Measurements from ENCODE around the gene RTCB. TPM values are rescaled to one million over a fixed set of nuclear protein-coding genes. Genes with fewer than 3 reads are reported as not detected.

The RTCB gene
- total RNA-seq, 1 experiment from 2014 or later = 50.9 TPM

DNA sequence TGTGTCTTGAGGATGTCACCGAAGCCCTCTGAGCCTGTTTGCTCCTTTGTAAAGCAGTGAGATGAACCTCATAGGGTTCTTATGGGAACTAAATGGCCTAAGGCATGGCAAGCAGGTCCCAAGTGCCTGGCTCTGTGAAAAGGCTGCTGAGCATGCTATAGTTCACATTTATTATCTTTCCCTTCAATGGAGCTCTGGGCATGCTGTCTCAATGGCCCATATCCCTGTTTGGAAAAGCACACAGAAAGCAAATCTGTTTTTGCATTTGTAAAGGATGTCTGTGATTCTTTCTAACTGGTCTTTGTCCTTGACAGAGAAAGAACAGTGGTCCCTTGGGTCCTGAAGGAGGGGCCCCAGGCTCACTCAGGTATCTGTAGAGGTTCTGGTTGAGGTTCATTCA lies 26.4 kb downstream of the RTCB start:
- H3K4me2 ChIP-seq (ENCODE audit: low read length) = no peak overlapping the region
- no peaks in the 10 kb centered on the region for H3K27me3 ChIP-seq (ENCODE audit: insufficient read depth, low read length)
- H3K36me3 ChIP-seq (ENCODE audit: control insufficient read depth in 1 of 2, insufficient read depth in 2 of 2, low read length in 2 of 2) = peaks cover 11 to 21% of the 10 kb centered on the region in 2 experiments
- no peaks in the 10 kb centered on the region for H3K9me2 ChIP-seq (ENCODE audit: insufficient read depth)
- ChIA-PET CTCF (no interaction called here), RAD21 (ENCODE audit: low non-redundant PET in 1 of 2, low total read pairs in 2 of 2, uncharacterized antibody in 2 of 2, unreplicated experiment in 2 of 2) (no interaction called here), POLR2A (no interaction called here)
- no peak overlapping the region for H3K4me3 ChIP-seq (replicated peaks in 1 of 2; ENCODE audit: low read depth in 1 of 2, low read length in 2 of 2)
- intact Hi-C loops (cut with micrococcal nuclease) = no loop called here
- H3K9ac ChIP-seq (ENCODE audit: low read length) = no peak overlapping the region
- no peaks in the 10 kb centered on the region for H4K20me1 ChIP-seq (ENCODE audit: insufficient read depth)
- no peak overlapping the region for H3K27ac ChIP-seq (ENCODE audit: low read depth, low read length)
- no TSS peak for BruUV-seq (replicated peaks)
- no peak overlapping the region for H2AFZ ChIP-seq (ENCODE audit: low read depth, low read length, poor library complexity, severe bottlenecking)
- H3K4me1 ChIP-seq (ENCODE audit: control insufficient read depth in 1 of 2, insufficient read depth in 2 of 2, low read length in 2 of 2) = no peaks in the 10 kb centered on the region
- no peaks in the 10 kb centered on the region for H3K9me3 ChIP-seq (ENCODE audit: control insufficient read depth in 1 of 2, insufficient read depth in 1 of 2, low read depth in 1 of 2, low read length in 2 of 2)
- no peak for DNase-seq (ENCODE audit: low read depth, low spot score)
- H3K79me2 ChIP-seq (ENCODE audit: insufficient read depth, low read length) = no peaks in the 10 kb centered on the region
- TF ChIP-seq YY1 (IDR thresholded peaks at IDR 0.05; ENCODE audit: extremely low read depth, insufficient replicate concordance, low read depth, low read length) (no peak), POLR2AphosphoS5 (IDR thresholded peaks at IDR 0.05; ENCODE audit: low read depth, low read length) (no peak), EZH2phosphoT487 (IDR thresholded peaks at IDR 0.05; ENCODE audit: borderline replicate concordance) (no peak), SP1 (IDR thresholded peaks at IDR 0.05; ENCODE audit: low read depth) (no peak), FOSL1 (IDR thresholded peaks at IDR 0.05; ENCODE audit: low read depth) (no peak), CEBPB (IDR thresholded peaks at IDR 0.05; ENCODE audit: low read depth) (no peak), SIN3A (IDR thresholded peaks at IDR 0.05; ENCODE audit: low read depth) (no peak), POLR2A (IDR thresholded peaks at IDR 0.05; ENCODE audit: borderline replicate concordance, extremely low read depth, insufficient read depth, insufficient read length) (no peak), ELF1 (IDR thresholded peaks at IDR 0.05; ENCODE audit: borderline replicate concordance, low read depth) (no peak), EZH2 (IDR thresholded peaks at IDR 0.05) (no peak), SRF (IDR thresholded peaks at IDR 0.05; ENCODE audit: low read depth) (no peak), TCF7L2 (IDR thresholded peaks at IDR 0.05; ENCODE audit: borderline replicate concordance, extremely low read depth, insufficient read depth, insufficient read length) (no peak)
- TF ChIP-seq, protein P1, sequence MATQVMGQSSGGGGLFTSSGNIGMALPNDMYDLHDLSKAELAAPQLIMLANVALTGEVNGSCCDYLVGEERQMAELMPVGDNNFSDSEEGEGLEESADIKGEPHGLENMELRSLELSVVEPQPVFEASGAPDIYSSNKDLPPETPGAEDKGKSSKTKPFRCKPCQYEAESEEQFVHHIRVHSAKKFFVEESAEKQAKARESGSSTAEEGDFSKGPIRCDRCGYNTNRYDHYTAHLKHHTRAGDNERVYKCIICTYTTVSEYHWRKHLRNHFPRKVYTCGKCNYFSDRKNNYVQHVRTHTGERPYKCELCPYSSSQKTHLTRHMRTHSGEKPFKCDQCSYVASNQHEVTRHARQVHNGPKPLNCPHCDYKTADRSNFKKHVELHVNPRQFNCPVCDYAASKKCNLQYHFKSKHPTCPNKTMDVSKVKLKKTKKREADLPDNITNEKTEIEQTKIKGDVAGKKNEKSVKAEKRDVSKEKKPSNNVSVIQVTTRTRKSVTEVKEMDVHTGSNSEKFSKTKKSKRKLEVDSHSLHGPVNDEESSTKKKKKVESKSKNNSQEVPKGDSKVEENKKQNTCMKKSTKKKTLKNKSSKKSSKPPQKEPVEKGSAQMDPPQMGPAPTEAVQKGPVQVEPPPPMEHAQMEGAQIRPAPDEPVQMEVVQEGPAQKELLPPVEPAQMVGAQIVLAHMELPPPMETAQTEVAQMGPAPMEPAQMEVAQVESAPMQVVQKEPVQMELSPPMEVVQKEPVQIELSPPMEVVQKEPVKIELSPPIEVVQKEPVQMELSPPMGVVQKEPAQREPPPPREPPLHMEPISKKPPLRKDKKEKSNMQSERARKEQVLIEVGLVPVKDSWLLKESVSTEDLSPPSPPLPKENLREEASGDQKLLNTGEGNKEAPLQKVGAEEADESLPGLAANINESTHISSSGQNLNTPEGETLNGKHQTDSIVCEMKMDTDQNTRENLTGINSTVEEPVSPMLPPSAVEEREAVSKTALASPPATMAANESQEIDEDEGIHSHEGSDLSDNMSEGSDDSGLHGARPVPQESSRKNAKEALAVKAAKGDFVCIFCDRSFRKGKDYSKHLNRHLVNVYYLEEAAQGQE (IDR thresholded peaks at IDR 0.05; ENCODE audit: low read depth) = no peak
- TF ChIP-seq, protein P2, sequence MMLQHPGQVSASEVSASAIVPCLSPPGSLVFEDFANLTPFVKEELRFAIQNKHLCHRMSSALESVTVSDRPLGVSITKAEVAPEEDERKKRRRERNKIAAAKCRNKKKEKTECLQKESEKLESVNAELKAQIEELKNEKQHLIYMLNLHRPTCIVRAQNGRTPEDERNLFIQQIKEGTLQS (IDR thresholded peaks at IDR 0.05) = no peak
- no peak for ATAC-seq
